Fibroblast of lung (primary cell): ENCODE measurements around the gene SDC1. TPM values are rescaled to one million over a fixed set of nuclear protein-coding genes. Genes with fewer than 3 reads are reported as not detected.

ENCODE experiments used
- DNase-seq, 2 donors: peaks; one replicate each; pipeline versions ENCODE4 v3.0.0 to v3.0.0-alpha.2; 2010; ENCODE audit warnings: low read depth in 2 of 2
- H2AFZ ChIP-seq: 2 replicates; pipeline ENCODE4 v1.5.1; 2012; ENCODE audit warnings: low read length, control low read depth, inconsistent platforms
- H3K27ac ChIP-seq: 2 replicates; pipeline ENCODE4 v1.5.1; 2011; ENCODE audit warnings: low read length, control low read depth; ENCODE audit not compliant: insufficient read depth
- H3K27me3 ChIP-seq: 2 replicates; pipeline ENCODE4 v1.5.1; 2011; ENCODE audit warnings: mild to moderate bottlenecking, low read length; ENCODE audit not compliant: control insufficient read depth, insufficient read depth
- H3K36me3 ChIP-seq: 2 replicates; pipeline ENCODE4 v1.5.1; 2011; ENCODE audit warnings: low read length; ENCODE audit not compliant: control insufficient read depth, insufficient read depth
- H3K4me1 ChIP-seq: 2 replicates; pipeline ENCODE4 v1.5.1; 2011; ENCODE audit warnings: low read length; ENCODE audit not compliant: control insufficient read depth, insufficient read depth; ENCODE audit errors: extremely low read depth
- H3K4me2 ChIP-seq: 2 replicates; pipeline ENCODE4 v1.5.1; 2011; ENCODE audit warnings: low read length, control low read depth; ENCODE audit not compliant: insufficient read depth; ENCODE audit errors: extremely low read depth
- H3K4me3 ChIP-seq, 4 experiments: fragments of 200-600 bp in 1 of 4; sonication (generic) in 1 of 4; replicated peaks in 1 of 4; 2 replicates each; pipeline ENCODE4 v1.5.1; 2011 to 2016; ENCODE audit warnings: low read length in 4 of 4, low read depth in 3 of 4, mild to moderate bottlenecking in 3 of 4, control low read depth in 2 of 4, inconsistent platforms in 1 of 4, mixed read lengths in 1 of 4; ENCODE audit not compliant: insufficient read depth in 1 of 4; ENCODE audit errors: control extremely low read depth in 1 of 4
- H3K79me2 ChIP-seq: 2 replicates; pipeline ENCODE4 v1.5.1; 2012; ENCODE audit warnings: mild to moderate bottlenecking, low read length, inconsistent platforms; ENCODE audit not compliant: control insufficient read depth, insufficient read depth
- H3K9ac ChIP-seq: 2 replicates; pipeline ENCODE4 v1.5.1; 2011; ENCODE audit warnings: mild to moderate bottlenecking, low read length, control low read depth; ENCODE audit not compliant: insufficient read depth
- H3K9me3 ChIP-seq: 2 replicates; pipeline ENCODE4 v1.5.1; 2012; ENCODE audit warnings: low read depth, low read length; ENCODE audit not compliant: control insufficient read depth, insufficient read depth
- H4K20me1 ChIP-seq: 2 replicates; pipeline ENCODE4 v1.5.1; 2011; ENCODE audit warnings: low read length; ENCODE audit not compliant: control insufficient read depth, insufficient read depth; ENCODE audit errors: extremely low read depth
- EZH2 ChIP-seq: IDR thresholded peaks from 2 replicates; pipeline ENCODE4 v1.5.1; 2012; ENCODE audit warnings: low read length, control low read depth, mild to moderate bottlenecking; ENCODE audit errors: missing control alignments
- polyA plus RNA-seq, 2 donors: library from polyadenylated mRNA; depleted of rRNA in 1 of 2; stranded (reverse) in 1 of 2; unstranded in 1 of 2; fragments of >200 nt; gene quantifications; 2 replicates each; pipeline ENCODE4 v1.2.1, GENCODE V29; 2011 to 2012; ENCODE audit warnings: missing spikeins in 1 of 2
- total RNA-seq: library from RNA; depleted of rRNA; stranded (reverse); fragments of >200 nt; gene quantifications from 2 replicates; pipeline ENCODE4 v1.2.1, GENCODE V29; 2014
- TF ChIP-seq, protein P1 (sequence below), 2 donors: IDR thresholded peaks in 1 of 2; conservative IDR thresholded peaks in 1 of 2; 1 replicate in 1 of 2; 2 replicates in 1 of 2; pipeline ENCODE4 v1.5.1; 2011 to 2012; ENCODE audit warnings: low read length in 2 of 2, control low read depth in 1 of 2, inconsistent platforms in 1 of 2, low read depth in 1 of 2, mild to moderate bottlenecking in 1 of 2

Gene SDC1
- total and polyA plus RNA-seq, 2 donors (not counting 1 experiment from before 2014, with no cell fraction given), result 14.6 to 56.8 TPM

DNA sequence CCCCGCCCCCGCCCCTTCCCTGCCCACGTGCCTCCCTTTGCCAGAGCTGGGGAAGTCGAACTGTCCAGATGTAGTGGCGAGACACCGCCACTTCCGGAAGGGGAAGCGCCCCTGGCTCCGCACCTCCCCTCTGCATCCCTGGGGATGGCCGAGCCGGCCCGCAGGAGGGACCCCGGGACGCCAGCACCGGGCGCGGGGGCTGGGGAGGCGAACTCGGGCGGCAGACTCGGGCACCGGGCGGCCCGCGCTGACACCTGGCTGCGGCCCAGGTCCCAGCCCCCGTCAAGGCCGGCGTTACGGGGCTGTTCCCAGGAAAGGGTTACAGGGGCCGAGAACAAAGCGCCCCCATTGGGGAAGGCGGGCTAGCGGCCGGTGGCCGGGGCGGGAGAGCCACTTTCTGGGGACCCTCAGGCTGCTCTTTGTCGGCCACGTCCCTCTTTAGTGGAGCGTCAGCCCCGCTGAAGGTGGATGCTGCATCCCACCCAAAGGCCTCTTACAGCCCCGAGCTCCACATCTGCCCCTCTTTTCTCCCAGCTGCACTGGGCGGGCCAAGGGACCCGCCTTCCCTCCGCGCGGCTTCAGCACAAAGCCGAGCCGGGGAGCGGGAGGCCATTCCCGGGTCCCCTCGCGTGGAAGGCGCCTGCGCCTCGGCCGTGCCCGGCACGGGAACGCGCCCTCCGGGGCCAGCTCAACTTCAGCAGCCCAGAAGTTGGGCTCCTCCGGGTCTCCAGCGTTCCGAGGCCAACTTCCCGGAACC is 1.3 kb downstream of the SDC1 start:
- peaks cover 19% of the 10 kb centered on the region for H3K4me1 ChIP-seq
- H3K36me3 ChIP-seq, result no peaks in the 10 kb centered on the region
- H3K27me3 ChIP-seq, result no peaks in the 10 kb centered on the region
- TF ChIP-seq EZH2, result no peak
- TF ChIP-seq, protein P1, sequence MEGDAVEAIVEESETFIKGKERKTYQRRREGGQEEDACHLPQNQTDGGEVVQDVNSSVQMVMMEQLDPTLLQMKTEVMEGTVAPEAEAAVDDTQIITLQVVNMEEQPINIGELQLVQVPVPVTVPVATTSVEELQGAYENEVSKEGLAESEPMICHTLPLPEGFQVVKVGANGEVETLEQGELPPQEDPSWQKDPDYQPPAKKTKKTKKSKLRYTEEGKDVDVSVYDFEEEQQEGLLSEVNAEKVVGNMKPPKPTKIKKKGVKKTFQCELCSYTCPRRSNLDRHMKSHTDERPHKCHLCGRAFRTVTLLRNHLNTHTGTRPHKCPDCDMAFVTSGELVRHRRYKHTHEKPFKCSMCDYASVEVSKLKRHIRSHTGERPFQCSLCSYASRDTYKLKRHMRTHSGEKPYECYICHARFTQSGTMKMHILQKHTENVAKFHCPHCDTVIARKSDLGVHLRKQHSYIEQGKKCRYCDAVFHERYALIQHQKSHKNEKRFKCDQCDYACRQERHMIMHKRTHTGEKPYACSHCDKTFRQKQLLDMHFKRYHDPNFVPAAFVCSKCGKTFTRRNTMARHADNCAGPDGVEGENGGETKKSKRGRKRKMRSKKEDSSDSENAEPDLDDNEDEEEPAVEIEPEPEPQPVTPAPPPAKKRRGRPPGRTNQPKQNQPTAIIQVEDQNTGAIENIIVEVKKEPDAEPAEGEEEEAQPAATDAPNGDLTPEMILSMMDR (conservative IDR thresholded peaks at IDR 0.05 in 1 of 2, IDR thresholded peaks at IDR 0.05 in 1 of 2; ENCODE audit: low read depth in 1 of 2, low read length in 2 of 2), result no peak
- H3K4me2 ChIP-seq, result peak overlapping the region; percentile 79
- peak overlapping the region; percentile 45 for H3K27ac ChIP-seq
- H3K79me2 ChIP-seq, result no peaks in the 10 kb centered on the region
- peak overlapping the region; percentile 44 to 70 (median 62) for H3K4me3 ChIP-seq
- H2AFZ ChIP-seq, result peak overlapping the region; percentile 47
- H3K9me3 ChIP-seq, result no peaks in the 10 kb centered on the region
- H3K9ac ChIP-seq, result peak overlapping the region; percentile 62
- peak; percentile 57 to 60 for DNase-seq
- H4K20me1 ChIP-seq, result no peaks in the 10 kb centered on the region

DNA sequence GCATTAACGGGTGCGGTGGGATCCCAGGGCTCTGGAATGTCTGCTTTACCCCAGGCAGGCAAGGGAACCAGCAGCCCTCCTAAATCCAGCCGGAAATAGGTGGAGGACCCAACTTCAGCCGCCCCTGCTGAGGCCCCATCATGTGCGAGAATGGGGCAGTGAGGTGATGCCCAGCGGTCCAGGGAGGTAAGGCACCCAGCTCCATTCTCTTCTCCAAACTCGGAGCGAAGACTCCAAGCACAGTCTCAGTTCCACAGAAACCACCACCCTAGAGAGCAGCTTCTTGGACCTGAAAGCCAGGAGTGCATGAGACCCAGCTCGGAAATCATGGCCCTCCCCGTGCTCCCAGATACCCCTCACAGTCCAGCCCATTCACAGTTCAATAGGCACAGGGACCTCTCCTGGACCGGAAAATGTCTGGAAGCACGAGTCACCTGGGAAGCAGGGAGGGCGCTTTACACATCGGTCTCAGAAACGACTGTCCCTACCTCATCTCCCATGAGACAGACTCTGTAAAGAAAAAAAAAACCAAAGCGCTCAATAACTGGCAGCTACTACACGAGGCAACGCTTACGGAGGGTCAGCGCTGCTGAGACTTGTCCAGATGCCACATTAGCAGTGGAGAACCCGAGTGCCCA is 2.0 kb downstream of the SDC1 start:
- Histone ChIP-seq H3K4me3 (peak overlapping the region in 2 of 4 experiments; percentile 14 to 70), H3K36me3 (no peaks in the 10 kb centered on the region), H3K9me3 (no peaks in the 10 kb centered on the region), H3K27ac (no peak overlapping the region), H3K4me2 (peak overlapping the region; percentile 79), H3K9ac (no peak overlapping the region), H4K20me1 (no peaks in the 10 kb centered on the region), H3K27me3 (no peaks in the 10 kb centered on the region), H3K4me1 (peaks cover 19% of the 10 kb centered on the region), H3K79me2 (no peaks in the 10 kb centered on the region), H2AFZ (peak overlapping the region; percentile 7)
- no peak for DNase-seq
- no peak for TF ChIP-seq EZH2
- TF ChIP-seq, protein P1 (conservative IDR thresholded peaks at IDR 0.05 in 1 of 2, IDR thresholded peaks at IDR 0.05 in 1 of 2; ENCODE audit: low read depth in 1 of 2, low read length in 2 of 2), result no peak

DNA sequence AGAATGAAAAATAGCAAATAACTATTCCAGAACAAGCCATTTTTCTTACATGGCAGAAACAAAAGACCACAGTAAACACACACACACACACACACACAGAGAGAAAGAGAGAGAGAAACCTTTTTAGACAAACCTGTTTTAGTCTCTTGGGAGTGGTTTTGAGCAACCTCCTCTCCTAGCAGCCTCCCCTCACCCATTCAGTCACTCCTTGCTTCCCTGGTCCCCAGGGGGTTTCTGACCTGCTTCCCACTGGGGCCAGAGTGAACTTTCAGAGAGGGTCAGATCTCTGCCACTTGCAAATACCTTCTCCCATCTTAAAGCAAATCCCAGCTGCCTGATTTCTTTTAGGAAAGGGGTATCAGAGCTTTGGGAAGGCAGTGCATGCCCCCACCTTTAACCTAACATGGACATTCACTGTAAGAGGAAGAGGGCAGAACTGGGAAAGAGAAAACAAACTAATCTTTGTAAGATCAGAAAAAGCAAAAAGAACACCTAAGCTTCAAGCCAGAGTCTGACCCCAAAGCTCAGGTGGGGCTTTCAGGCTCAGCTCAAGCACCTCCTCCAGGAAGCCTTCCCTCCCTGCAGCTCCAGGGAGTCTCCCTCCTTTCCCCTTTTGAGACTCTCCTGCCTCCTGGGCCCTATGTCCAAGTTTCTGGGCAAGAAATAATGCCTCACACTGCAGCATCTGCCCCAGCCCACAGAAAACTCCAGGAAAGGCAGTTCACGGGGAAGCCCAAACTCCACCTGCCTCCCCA is 2.7 kb downstream of the SDC1 start:
- DNase-seq, result no peak
- no peak overlapping the region for H3K9ac ChIP-seq
- H3K4me1 ChIP-seq, result peaks cover 19% of the 10 kb centered on the region

More for the DNA sequence above, 2.7 kb downstream of the SDC1 start:
- TF ChIP-seq, protein P1 (conservative IDR thresholded peaks at IDR 0.05 in 1 of 2, IDR thresholded peaks at IDR 0.05 in 1 of 2; ENCODE audit: low read depth in 1 of 2, low read length in 2 of 2), result no peak
- TF ChIP-seq EZH2, result no peak
- Histone ChIP-seq H3K27ac (no peak overlapping the region), H3K36me3 (no peaks in the 10 kb centered on the region), H3K4me2 (peak overlapping the region; percentile 18), H3K27me3 (no peaks in the 10 kb centered on the region), H4K20me1 (no peaks in the 10 kb centered on the region), H2AFZ (no peak overlapping the region), H3K9me3 (no peaks in the 10 kb centered on the region), H3K4me3 (peak overlapping the region in 1 of 4 experiments; percentile 70), H3K79me2 (no peaks in the 10 kb centered on the region)
